Activated CD8-positive, alpha-beta memory T cell treated with anti-CD3 and anti-CD28 coated beads for 1 hour (primary cell): ENCODE data around the gene APRT.

ENCODE experiments used
- DNase-seq, 2 donors: peaks; one replicate each; pipeline ENCODE4 v3.0.0-alpha.2; 2020; ENCODE audit warnings: low read depth in 1 of 2; ENCODE audit errors: extremely low read depth in 1 of 2

Gene APRT

DNA sequence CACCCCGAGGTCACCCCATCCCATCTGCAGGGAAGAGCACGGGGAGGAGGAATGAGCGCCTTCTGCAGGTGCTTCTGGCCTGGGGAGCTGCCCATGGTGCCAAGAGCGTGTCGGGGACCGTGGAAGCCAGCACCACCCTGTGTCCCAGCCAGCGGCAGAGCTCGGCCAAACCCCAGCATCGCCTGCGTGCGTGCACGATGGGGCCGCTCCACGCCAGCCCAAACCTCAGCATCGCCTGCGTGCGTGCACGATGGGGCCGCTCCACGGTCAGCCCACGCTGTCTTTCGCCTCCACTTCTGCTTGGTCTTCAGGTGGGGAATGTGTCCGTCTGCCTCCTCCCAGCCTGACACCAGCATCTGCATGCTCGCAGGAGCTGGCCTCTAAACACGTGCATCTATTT is 31.1 kb upstream of the APRT start:
- no peak for DNase-seq

DNA sequence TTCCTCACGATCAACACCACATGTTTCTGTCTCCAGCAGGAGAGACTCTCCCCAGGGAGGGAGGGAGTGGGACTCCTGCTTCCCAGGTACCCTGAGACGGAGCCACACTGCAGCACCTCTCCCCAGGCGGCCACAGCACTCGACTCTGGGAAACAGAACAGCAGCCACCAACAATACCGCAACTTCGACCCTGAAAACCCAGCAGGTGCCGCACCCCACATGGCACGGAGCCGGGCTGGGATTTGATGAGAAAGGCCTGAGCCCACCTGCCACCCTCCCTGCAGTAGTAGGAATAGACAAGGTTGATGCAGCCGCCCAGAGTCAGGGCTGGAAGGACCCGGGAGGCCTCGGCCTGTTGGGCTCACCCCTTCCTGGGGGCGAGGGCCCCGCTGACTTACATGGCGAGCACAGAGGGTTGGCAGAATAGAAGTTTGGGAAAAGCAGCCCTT is 30.6 kb upstream of the APRT start:
- no peak for DNase-seq

DNA sequence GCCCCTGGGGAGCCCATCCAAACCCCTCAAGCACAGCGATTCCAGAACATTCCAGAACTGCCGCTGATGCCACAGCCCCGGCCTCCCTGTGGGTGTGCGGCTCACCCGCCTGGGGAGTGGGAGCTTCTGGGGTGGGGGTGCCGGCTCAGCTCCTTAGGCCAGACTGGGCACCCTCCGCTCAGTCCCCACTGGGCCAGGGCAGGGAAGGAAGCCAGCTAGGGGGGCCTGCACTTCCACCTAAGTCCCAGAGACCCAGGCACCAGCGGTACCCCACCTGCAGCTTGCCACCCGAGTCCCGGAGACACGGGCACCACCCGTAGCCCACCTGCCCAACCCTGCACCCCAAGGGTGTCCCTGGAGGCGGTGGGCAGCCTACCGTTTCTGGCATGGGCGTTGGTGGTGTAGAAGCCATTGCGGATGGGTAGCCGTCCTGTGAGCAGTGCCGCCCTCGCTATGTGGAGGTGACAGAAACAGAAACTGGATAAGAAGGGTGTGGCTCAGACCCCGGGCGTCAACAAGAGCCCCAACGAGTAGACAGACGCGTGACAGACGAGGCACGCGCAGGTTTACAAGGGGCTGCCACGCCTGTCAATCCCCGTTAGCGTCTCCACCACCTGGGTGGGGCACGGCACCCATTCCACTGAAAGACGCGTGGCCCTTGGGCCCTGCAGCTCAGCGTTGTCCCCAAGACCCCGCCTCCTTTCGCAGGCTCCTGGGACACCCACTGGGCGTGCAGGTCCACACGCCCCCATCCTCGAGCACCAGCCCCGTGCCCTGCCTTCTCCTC is 30.0 kb upstream of the APRT start:
- DNase-seq: no peak

DNA sequence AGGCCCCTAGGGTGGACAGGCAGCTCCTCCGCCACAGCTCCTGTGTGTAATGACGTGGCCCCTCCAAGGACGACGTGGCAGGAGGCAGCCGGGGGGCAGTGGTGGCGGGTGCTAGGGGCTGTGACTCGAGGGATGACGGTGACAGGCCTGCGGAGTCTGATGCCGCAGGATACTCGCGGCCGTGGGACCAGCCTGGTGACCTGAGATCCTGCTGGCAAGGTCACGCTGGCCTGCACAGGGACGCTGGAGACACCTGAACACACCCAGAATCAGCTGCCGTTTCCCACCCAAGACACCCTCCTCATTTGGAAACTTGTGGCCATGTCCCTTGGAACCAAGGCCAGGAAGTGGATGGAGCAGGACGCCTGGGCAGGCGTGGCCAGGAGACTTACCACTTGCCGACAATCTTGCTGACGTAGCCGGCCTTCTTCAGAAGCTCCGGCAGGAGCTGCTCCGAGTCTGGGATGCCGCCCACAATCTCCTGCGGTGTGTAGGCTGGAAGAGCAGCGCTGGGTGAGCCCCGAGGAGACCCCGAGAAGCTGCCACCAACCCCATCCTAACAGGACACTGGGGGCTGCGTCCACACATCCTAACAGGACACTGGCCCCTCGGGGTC is 29.0 kb upstream of the APRT start:
- DNase-seq: no peak

DNA sequence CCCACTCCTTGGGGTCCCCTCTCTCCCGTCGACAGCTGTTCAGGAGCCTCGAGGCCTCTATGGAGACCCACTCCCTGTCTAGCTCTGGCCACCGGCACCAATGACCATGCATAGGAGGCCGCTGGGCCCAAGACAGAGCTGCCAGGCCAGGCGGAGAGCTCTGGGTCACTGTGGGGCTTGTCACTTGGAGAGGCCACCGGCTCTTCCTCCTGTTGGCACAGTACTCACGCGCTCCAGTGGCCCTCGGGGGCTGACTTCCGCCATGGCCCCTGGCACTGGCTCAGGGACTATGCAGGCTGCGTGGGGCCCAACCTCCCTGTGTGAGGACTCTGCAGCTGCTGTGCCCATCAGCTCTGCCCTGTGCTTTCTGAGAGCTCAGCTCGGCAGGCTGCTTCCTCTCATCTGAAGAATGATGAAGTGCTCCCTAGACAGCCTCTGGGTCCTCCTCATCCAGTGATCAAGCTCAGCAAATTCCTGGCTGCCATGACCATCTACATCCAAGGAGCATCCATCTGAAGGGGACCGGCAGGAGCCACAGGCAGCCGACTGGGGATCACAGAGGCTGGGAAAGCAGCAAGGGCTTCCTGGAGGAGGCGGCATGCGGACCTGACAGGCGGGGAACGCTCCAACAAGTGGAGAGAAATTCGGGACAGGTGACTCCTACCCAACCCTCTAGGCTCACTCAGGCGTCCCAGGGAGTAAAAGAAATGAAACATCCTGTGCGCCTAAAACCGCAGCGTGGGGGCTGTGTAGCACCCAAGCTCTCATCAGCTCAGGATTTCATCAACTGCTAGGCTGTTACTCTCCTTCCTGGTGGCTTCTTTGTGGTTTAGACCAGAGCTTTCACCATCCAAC is 28.2 kb upstream of the APRT start:
- no peak for DNase-seq

DNA sequence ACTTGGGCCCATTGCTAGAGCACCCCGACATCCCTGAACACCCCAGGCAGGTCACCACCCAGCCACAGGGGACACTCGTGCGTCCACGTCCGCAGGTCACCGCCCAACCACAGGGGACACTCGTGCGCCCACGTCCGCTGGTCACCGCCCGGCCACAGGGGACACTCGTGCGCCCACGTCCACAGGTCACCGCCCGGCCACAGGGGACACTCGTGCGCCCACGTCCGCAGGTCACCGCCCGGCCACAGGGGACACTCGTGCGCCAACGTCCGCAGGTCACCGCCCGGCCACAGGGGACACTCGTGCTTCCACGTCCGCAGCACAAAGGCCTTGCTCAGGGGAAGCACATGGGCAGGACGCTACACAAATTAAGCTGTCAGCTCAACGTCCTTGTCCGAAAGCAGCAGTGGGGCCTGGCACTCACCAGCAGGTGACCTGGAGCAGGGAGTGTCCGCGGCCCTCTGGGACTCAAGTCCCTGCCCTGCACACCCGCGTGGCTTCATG is 27.4 kb upstream of the APRT start:
- DNase-seq: no peak

DNA sequence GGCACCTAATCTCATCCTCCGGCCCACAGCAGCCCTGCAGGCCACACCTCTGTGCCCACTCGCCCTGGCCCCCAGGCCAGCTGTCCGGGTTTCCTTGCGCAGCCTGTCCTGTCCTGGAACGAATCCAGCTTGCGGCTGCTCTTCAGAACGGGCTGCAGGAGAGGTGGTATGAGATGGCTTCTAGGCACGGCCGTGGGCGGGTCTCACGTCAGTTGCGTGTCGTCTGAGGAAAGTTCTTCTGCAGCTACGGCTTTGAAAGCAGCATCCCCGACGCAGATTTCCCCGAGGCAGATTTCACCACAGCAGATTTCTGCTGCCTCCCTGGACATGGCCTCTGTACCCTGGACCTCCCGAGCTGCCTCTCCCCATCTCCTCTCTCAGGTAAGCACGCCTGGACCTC is 26.8 kb upstream of the APRT start:
- no peak for DNase-seq

DNA sequence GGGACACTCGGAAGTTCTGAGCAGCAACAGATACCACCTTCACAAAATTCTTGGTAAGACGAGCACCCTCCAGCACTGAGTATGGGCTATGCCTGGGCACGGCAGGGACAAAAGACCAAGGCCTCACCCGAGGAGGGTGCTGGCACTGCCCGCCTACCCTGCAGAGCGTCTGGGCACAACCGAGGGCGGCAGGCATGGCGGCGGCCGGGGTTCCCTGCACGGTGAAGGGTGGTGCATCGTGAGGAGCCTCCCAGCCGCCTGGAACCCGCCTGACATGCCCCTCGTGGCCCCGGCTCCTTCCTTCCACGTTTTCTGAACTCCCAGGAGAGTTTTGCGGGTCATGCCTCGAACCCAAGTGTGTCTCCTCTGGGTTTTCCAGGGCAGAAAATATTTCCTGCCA is 26.1 kb upstream of the APRT start:
- no peak for DNase-seq

DNA sequence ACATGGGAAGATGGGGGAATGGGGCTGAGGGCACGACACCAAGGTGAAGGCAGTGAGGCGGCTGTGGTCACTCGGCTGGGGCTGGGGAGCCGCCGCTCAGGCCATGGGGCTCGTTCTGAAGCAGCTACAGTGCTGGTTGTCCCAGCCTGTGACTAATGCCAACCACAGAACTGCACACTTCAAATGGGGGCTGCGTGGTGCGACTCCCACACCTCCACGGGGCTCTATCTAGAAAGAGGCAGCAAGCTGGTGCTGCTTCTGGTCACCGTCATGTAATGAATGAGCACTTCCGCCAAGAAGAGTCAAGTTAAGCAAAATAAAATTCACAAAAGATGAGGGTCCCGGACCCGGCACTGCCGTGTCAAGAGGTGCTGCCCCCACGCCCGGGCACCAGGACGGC is 25.1 kb upstream of the APRT start:
- no peak for DNase-seq

DNA sequence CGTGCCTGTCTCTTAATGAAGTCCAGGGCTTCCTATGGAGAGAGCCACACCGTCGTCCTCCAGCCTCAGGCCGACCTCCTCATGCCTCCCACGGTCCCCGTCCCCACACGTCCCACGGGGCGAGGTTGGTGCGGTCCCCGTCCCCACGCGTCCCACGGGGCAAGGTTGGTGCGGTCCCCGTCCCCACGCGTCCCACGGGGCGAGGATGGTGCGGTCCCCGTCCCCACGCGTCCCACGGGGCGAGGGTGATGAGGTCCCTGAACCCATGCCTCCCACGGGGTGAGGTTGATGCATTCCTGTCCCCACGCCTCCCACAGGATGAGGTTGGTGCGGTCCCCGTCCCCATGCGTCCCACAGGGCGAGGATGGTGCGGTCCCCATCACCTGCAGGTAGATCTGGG is 24.1 kb upstream of the APRT start:
- no peak for DNase-seq

DNA sequence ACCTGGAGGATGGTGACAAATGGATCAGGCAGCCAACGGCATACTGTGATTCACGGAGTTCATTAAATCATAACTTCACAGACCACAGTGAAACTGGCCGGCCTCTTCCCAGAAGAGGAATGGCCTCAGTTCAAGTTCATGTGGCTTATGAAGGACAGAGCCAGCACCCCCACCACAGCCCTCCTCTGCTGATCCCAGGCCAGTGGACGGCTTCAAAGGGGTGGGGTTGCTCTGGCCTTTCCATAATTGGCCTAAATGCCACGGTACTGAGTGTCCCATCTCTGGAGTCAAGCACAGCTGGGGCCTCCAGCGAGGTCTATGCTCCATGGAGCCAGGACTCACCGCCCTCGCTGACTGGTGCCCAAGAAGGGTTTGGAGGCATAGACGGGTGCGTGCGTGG is 23.7 kb upstream of the APRT start:
- DNase-seq: no peak

DNA sequence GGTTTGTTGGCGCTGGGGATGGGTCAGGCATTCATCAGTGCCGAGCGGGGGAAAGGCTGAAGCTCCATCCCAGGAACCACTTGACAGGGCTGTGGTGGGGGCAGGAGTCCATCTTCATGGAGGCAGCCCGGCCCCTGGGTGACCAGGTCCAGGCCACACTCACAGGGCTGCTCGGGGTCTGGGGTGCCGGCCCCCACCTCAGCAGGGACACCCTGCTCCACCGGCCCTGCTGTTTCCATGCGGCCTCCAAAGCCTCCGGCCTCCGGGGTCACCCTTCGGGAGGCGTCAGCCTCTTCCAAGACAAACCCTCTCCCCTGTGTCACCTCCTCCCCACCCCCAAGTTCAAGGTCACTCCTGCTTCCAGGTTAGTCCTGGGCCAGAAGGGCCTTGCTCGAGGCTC is 22.9 kb upstream of the APRT start:
- DNase-seq: no peak

DNA sequence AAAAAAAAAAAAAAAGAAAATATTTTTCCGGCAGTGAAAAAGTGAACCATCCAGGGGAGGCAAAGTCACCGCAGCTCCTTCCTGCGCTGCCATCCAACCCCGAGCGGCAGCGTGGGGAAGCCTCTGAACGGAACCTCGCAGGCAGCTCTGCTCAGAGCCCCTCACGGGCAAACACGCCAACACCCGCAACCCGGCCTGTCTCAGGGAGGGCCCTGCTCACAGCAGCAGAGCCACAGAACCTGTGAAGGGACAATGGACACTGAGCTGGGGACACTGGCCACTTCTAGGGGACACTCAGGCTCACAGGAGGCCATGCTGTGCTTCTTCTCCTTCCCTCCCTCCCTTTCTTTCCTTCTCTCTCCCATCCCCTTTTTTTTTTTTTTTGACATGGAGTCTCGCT is 21.4 kb upstream of the APRT start:
- DNase-seq: no peak

DNA sequence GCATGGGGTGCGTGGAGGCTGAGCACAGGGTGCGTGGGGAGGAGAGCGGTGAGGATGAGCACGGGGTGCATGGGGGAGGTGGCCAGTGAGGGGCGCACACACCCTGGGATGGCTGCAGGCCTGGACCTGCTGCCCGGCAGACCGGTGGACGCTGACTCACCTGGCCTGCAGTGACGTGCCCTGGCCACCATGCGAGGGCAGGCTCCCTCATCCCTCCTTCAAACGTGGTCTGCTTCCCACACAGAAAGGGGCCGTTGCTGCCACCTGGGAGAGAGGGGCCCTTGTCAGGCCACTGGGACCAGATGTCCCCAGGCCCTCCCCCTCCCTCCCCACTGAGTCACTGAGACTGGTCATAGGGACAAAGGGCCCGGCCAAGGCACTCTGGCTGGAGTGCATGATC is 20.1 kb upstream of the APRT start:
- no peak for DNase-seq

DNA sequence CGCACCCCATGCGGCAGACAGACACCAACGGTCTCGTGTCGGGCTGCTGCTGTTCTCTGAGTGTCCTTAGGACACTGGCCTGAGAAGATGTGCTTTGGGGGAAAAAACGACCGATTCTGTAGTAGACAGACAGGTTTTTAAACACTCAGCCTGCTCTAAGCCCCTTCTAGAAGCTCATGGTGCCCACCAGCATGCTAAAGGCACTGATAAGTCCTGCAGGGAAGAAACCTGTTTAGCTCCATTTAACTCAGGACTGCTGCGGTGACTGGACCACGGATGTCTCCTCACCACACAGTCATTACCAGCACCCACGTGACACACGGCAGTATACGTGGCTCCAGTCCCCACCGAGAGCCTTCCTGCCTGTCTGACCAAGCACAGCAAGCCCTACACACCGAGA is 19.1 kb upstream of the APRT start:
- no peak for DNase-seq

DNA sequence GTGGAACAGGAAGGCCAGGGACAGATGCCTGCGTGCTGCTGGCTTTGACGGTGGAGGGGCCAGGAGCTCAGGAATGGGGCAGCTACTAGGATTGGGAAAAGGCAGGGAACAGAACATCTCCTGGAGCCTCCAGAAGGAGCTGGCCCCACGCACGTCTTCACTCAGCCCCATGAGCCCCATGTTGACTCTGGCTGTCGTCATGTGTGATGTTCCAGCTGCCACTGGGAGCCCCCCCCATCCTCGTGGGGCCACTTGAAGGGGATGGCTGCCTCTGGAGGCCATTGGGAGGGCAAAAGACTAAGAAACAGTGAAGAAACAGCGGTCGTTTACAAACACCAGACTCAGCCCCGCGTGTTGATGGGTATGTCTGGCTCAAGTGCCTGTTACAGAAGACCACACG is 18.5 kb upstream of the APRT start:
- DNase-seq: no peak

DNA sequence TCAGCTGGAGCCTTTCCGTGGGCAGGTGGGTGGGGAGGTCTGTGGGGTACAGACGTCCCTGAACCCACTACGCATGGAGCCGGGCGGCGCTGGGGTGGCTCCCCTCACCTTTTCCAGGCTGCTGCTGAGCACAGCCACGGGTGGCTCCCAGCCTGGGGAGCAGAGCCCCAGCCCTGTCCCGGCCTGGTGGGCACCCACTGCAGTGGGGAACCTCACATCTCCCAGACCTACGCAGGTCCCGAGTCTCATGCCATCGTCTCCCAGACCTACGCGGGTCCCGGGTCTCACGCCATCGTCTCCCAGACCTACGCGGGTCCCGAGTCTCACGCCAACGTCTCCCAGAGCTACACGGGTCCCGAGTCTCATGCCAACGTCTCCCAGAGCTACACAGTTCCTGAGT is 17.0 kb upstream of the APRT start:
- DNase-seq: no peak

DNA sequence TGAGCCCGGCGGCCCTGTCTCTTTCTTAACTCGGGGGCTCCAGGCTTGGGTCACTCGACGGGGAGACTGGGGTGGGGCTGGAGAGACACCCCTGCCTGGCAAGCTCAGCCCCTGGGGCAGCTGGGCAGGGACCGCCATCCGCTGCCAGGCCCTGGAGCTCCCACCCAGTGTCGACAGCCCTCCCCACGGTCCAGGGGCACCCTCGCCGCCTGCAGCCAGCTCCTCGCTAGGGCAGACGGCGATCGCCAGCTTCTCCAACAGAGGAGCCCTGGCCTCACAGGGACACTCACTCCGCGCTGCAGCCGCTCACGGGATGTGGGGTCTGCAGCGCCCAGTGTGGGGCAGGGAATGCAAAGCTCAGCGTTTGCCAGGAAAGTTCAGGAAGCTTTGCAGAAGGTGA is 16.0 kb upstream of the APRT start:
- no peak for DNase-seq

DNA sequence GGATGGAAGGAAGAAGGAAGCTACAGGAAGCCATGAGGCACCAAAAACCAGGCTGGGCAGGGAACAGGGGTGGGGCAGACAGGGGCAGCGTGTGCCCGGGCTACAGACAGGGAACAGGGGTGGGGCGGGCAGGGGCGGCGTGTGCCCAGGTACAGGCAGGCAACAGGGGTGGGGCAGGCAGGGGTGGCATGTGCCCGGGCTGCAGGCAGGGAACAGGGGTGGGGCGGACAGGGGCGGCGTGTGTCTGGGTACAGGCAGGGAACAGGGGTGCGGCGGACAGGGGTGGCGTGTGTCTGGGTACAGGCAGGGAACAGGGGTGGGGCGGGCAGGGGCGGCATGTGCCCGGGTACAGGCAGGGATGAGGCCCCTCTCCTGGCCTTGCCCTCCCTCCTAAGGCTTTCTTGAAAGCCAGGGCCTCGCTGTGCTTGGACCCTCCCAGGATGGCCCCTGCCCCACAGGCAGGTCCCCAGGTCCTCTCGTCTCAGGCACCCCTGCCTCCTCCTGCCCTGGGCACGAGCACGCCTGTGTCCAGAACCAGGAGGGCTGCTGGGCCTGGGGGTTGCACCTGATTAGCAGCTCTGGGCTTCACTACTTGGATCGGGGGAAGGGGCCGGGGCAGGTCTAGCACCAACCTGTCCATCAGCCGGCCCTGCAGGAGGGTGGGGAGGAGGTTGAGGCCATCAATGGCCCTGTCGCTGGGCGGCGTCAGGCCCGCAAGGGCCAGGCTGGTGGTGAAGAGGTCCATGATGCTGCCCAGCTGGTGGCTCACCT is 14.5 kb upstream of the APRT start:
- DNase-seq: no peak

DNA sequence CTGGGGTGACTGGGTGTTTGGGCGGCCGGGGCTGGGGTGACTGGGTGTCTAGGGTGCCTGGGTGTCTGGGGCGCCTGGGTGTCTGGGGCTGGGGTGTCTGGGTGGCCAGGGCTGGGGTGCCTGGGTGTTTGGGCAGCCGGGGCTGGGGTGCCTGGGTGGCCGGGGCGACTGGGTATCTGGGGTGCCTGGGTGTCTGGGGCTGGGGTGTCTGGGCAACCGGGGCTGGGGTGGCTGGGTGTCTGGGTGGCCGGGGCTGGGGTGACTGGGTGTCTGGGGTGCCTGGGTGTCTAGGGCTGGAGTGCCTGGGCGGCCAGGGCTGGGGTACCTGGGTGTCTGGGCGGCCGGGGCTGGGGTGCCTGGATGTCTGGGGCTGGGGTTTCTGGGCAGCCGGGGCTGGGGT is 13.4 kb upstream of the APRT start:
- no peak for DNase-seq
